ENCODE measurements around the gene PRR35. TPM values are rescaled to one million over a fixed set of nuclear protein-coding genes. Genes with fewer than 3 reads are reported as not detected.

The PRR35 gene
- total RNA-seq, 1 experiment from 2014 or later, result not detected

DNA sequence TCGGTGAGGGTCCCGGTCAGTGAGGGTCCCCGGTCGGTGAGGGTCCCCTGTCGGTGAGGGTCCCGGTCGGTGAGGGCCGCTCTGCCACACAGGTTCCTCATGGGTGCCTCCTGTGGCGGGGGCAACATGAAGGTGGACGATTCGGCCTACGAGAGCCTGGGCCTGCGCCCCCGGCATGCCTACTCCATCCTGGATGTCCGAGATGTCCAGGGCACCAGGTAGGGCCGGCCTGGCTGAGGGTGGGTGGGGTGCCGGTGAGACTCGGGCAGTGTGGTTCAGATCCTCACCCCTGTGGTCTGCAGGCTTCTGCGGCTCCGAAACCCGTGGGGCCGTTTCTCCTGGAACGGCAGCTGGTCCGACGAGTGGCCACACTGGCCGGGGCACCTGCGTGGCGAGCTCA is 9.0 kb upstream of the PRR35 start:
- CTCF ChIA-PET, result no interaction called here
- Mint-ChIP-seq H3K4me3 (ENCODE audit: low read depth, unreplicated experiment) (no peak overlapping the region), H3K36me3 (ENCODE audit: insufficient read depth, unreplicated experiment) (peaks cover 36% of the 10 kb centered on the region), H3K27ac (ENCODE audit: unreplicated experiment) (no peak overlapping the region), H3K27me3 (ENCODE audit: unreplicated experiment) (no peaks in the 10 kb centered on the region), H3K4me1 (ENCODE audit: low read depth, unreplicated experiment) (no peaks in the 10 kb centered on the region), H3K9me3 (ENCODE audit: low read depth, unreplicated experiment) (no peaks in the 10 kb centered on the region)
- no TSS peak for BruUV-seq (replicated peaks)
- intact Hi-C loops (cut with micrococcal nuclease; ENCODE audit: unreplicated experiment), result no loop called here
- TF ChIP-seq, protein P1, sequence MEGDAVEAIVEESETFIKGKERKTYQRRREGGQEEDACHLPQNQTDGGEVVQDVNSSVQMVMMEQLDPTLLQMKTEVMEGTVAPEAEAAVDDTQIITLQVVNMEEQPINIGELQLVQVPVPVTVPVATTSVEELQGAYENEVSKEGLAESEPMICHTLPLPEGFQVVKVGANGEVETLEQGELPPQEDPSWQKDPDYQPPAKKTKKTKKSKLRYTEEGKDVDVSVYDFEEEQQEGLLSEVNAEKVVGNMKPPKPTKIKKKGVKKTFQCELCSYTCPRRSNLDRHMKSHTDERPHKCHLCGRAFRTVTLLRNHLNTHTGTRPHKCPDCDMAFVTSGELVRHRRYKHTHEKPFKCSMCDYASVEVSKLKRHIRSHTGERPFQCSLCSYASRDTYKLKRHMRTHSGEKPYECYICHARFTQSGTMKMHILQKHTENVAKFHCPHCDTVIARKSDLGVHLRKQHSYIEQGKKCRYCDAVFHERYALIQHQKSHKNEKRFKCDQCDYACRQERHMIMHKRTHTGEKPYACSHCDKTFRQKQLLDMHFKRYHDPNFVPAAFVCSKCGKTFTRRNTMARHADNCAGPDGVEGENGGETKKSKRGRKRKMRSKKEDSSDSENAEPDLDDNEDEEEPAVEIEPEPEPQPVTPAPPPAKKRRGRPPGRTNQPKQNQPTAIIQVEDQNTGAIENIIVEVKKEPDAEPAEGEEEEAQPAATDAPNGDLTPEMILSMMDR (IDR thresholded peaks at IDR 0.05; ENCODE audit: unreplicated experiment), result no peak
- DNase-seq, result no peak

- Mint-ChIP-seq H3K4me1 (ENCODE audit: low read depth, unreplicated experiment) (no peaks in the 10 kb centered on the region), H3K27me3 (ENCODE audit: unreplicated experiment) (peaks cover 7% of the 10 kb centered on the region), H3K27ac (ENCODE audit: unreplicated experiment) (no peak overlapping the region), H3K9me3 (ENCODE audit: low read depth, unreplicated experiment) (no peaks in the 10 kb centered on the region), H3K4me3 (ENCODE audit: low read depth, unreplicated experiment) (no peak overlapping the region), H3K36me3 (ENCODE audit: insufficient read depth, unreplicated experiment) (peaks cover 32% of the 10 kb centered on the region)
- no TSS peak for BruUV-seq (replicated peaks)
- intact Hi-C loops (cut with micrococcal nuclease; ENCODE audit: unreplicated experiment), result no loop called here
- CTCF ChIA-PET, result no interaction called here
- TF ChIP-seq, protein P1 (IDR thresholded peaks at IDR 0.05; ENCODE audit: unreplicated experiment), result no peak
- no peak for DNase-seq
Measured at GRCh38 chr16:552171-552570, 8.0 kb upstream of the PRR35 start.

- Mint-ChIP-seq H3K4me1 (ENCODE audit: low read depth, unreplicated experiment) (no peaks in the 10 kb centered on the region), H3K4me3 (ENCODE audit: low read depth, unreplicated experiment) (no peak overlapping the region), H3K36me3 (ENCODE audit: insufficient read depth, unreplicated experiment) (peaks cover 26% of the 10 kb centered on the region), H3K27me3 (ENCODE audit: unreplicated experiment) (peaks cover 22% of the 10 kb centered on the region), H3K27ac (ENCODE audit: unreplicated experiment) (no peak overlapping the region), H3K9me3 (ENCODE audit: low read depth, unreplicated experiment) (no peaks in the 10 kb centered on the region)
- DNase-seq, result no peak
- TSS peak; percentile 51 for BruUV-seq (replicated peaks)
- CTCF ChIA-PET, result interaction anchor here (0.7 kb wide), 1 partner anchor 310 kb away, joined by 3 read pairs; no protein-coding TSS in a partner anchor
- TF ChIP-seq, protein P1 (IDR thresholded peaks at IDR 0.05; ENCODE audit: unreplicated experiment), result no peak
- intact Hi-C loops (cut with micrococcal nuclease; ENCODE audit: unreplicated experiment), result no loop called here
Measured at GRCh38 chr16:553601-554296, 6.4 kb upstream of the PRR35 start.

DNA sequence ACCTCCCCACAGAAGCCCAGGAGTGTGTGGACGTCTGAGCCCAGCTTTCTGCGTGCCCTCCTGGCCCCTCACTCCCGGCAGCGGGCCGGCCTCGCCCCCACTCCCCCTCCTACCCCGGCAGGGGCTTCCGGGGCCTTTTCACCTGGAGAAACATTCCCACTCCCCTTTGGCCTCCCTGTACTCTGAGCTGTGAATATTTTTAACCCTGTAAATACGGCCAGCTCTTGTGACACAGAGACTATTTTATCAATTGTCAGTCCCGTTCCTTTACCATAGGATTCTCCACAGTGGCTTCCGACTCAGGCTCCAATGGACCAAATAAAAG is 5.9 kb upstream of the PRR35 start:
- no TSS peak for BruUV-seq (replicated peaks)
- Mint-ChIP-seq H3K4me3 (ENCODE audit: low read depth, unreplicated experiment) (no peak overlapping the region), H3K4me1 (ENCODE audit: low read depth, unreplicated experiment) (no peaks in the 10 kb centered on the region), H3K9me3 (ENCODE audit: low read depth, unreplicated experiment) (no peaks in the 10 kb centered on the region), H3K27ac (ENCODE audit: unreplicated experiment) (no peak overlapping the region), H3K36me3 (ENCODE audit: insufficient read depth, unreplicated experiment) (peaks cover 24% of the 10 kb centered on the region), H3K27me3 (ENCODE audit: unreplicated experiment) (peaks cover 28% of the 10 kb centered on the region)
- DNase-seq, result no peak
- intact Hi-C loops (cut with micrococcal nuclease; ENCODE audit: unreplicated experiment), result no loop called here
- TF ChIP-seq, protein P1 (IDR thresholded peaks at IDR 0.05; ENCODE audit: unreplicated experiment), result no peak
- CTCF ChIA-PET, result no interaction called here

Measured in Calu3 (cell line).